GM12878 (cell line): Measurements from ENCODE around the gene RRP36.

Experiments used
- ZBED1 ChIP-seq: IDR thresholded peaks from 2 replicates; pipeline ENCODE4 v1.6.1; 2016; ENCODE audit warnings: borderline replicate concordance
- TF ChIP-seq, protein P1 (sequence below), 3 experiments: IDR thresholded peaks in 2 of 3; conservative IDR thresholded peaks in 1 of 3; 2 replicates each; pipeline ENCODE4 v1.5.1; 2011; ENCODE audit warnings: low read depth in 3 of 3, low read length in 3 of 3, mild to moderate bottlenecking in 3 of 3, control low read depth in 2 of 3, moderate library complexity in 2 of 3, inconsistent platforms in 1 of 3, mixed read lengths in 1 of 3; ENCODE audit not compliant: control insufficient read depth in 2 of 3, insufficient read depth in 1 of 3; ENCODE audit errors: extremely low read depth in 1 of 3

DNA sequence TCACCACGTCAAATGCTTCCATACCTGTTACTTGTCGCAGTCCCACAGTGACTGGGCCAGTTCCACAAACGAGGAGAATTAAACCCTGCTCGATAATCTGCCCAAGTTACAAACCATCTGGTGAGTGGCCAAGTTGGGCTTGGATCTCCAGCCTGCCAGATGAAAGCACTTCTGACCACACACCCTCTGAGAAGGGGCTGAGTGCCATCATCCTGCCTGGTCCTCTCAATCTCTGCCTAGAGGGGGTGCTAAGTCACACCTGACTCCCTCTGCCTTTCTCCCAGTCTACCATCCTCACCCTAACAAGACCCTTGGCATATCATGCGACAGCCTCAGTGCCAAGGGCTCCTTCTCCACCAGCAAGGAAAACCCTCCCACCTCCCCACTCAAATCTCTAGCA lies 15.8 kb downstream of the RRP36 start:
- TF ChIP-seq ZBED1 = no peak
- TF ChIP-seq, protein P1, sequence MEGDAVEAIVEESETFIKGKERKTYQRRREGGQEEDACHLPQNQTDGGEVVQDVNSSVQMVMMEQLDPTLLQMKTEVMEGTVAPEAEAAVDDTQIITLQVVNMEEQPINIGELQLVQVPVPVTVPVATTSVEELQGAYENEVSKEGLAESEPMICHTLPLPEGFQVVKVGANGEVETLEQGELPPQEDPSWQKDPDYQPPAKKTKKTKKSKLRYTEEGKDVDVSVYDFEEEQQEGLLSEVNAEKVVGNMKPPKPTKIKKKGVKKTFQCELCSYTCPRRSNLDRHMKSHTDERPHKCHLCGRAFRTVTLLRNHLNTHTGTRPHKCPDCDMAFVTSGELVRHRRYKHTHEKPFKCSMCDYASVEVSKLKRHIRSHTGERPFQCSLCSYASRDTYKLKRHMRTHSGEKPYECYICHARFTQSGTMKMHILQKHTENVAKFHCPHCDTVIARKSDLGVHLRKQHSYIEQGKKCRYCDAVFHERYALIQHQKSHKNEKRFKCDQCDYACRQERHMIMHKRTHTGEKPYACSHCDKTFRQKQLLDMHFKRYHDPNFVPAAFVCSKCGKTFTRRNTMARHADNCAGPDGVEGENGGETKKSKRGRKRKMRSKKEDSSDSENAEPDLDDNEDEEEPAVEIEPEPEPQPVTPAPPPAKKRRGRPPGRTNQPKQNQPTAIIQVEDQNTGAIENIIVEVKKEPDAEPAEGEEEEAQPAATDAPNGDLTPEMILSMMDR (IDR thresholded peaks at IDR 0.05 in 2 of 3, conservative IDR thresholded peaks at IDR 0.05 in 1 of 3; ENCODE audit: control insufficient read depth in 2 of 3, extremely low read depth in 1 of 3, insufficient read depth in 1 of 3, low read depth in 3 of 3, low read length in 3 of 3) = no peak
